ENCODE results near the gene TXNL4A. TPM values are rescaled to one million over a fixed set of nuclear protein-coding genes. Genes with fewer than 3 reads are reported as not detected.

Gene TXNL4A
- polyA plus RNA-seq, 1 of the 3 experiments (the other 2 are of a cell fraction) = 158 TPM

DNA sequence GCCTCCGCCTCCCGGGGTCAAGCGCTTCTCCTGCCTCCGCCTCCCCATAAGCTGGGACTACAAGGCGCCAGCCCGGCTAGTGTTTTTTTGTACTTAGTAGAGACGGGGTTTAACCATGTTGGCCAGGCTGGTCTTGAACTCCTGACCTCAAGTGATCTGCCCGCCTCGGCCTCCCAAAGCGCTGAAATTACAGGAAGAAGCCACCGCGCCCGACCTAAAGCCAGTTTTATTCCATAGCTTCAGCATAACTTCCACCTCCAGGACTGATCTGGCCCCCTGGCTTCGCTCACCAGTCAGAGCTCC lies 783 bp upstream of the TXNL4A start:
- H3K4me1 ChIP-seq (ENCODE audit: control insufficient read depth in 1 of 2, insufficient read depth in 2 of 2, low read depth in 1 of 2, low read length in 1 of 2) = peaks cover 4 to 11% of the 10 kb centered on the region in 2 experiments; a peak in 2 of 4 replicates
- H2AFZ ChIP-seq (ENCODE audit: low read depth) = peak overlapping the region; percentile 94
- peaks cover 2 to 18% of the 10 kb centered on the region in 2 experiments for H3K36me3 ChIP-seq (replicated peaks in 1 of 2; ENCODE audit: control insufficient read depth in 1 of 2, insufficient read depth in 2 of 2, low read length in 1 of 2)
- 65% methylated on average over 14 of the region's 14 CpGs for WGBS (ENCODE audit: low lambda C conversion rate)
- H3K9ac ChIP-seq = peak overlapping the region; percentile 90; the same call in 1 of the 2 replicates
- ChIA-PET POLR2A (interaction anchor here (0.7 to 1.0 kb wide), 2 partner anchors 37 to 167 kb away, joined by 4 read pairs; no protein-coding TSS in a partner anchor), CTCF (interaction anchor here (1.1 to 1.7 kb wide), 2 partner anchors 13 to 22 kb away, joined by 3 to 4 read pairs; no protein-coding TSS in a partner anchor)
- H3K4me2 ChIP-seq = peak overlapping the region; percentile 97
- no peak for DNase-seq
- peaks cover 14% of the 10 kb centered on the region for H3F3A ChIP-seq (replicated peaks; ENCODE audit: insufficient read depth)
- H3K9me2 ChIP-seq = no peaks in the 10 kb centered on the region
- TF ChIP-seq REST (IDR thresholded peaks at IDR 0.05; ENCODE audit: low read depth, low read length) (no peak), MXI1 (IDR thresholded peaks at IDR 0.05; ENCODE audit: low read depth, low read length) (no peak), GATA2 (CRISPR knock-in tag; IDR thresholded peaks at IDR 0.05) (no peak), NRF1 (IDR thresholded peaks at IDR 0.05; ENCODE audit: low read depth, low read length) (no peak), TAF1 (IDR thresholded peaks at IDR 0.05; ENCODE audit: borderline replicate concordance, low read depth, low read length) (no peak), TCF12 (IDR thresholded peaks at IDR 0.05) (no peak), JUND (IDR thresholded peaks at IDR 0.05) (no peak), ELF1 (IDR thresholded peaks at IDR 0.05) (no peak), FOXM1 (IDR thresholded peaks at IDR 0.05; ENCODE audit: low read depth) (no peak), CHD2 (IDR thresholded peaks at IDR 0.05; ENCODE audit: low read length, partially characterized antibody) (no peak), IRF3 (IDR thresholded peaks at IDR 0.05; ENCODE audit: low read depth, low read length) (no peak), RXRA (IDR thresholded peaks at IDR 0.05; ENCODE audit: borderline replicate concordance, low read depth) (no peak), YY1 (IDR thresholded peaks at IDR 0.05; ENCODE audit: low read depth) (no peak)
- TF ChIP-seq, protein P1, sequence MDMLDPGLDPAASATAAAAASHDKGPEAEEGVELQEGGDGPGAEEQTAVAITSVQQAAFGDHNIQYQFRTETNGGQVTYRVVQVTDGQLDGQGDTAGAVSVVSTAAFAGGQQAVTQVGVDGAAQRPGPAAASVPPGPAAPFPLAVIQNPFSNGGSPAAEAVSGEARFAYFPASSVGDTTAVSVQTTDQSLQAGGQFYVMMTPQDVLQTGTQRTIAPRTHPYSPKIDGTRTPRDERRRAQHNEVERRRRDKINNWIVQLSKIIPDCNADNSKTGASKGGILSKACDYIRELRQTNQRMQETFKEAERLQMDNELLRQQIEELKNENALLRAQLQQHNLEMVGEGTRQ (IDR thresholded peaks at IDR 0.05; ENCODE audit: borderline replicate concordance, low read depth, low read length) = no peak
- peaks cover 34% of the 10 kb centered on the region for H4K20me1 ChIP-seq (ENCODE audit: insufficient read depth)
- H3K27me3 ChIP-seq (ENCODE audit: insufficient read depth) = no peaks in the 10 kb centered on the region
- no peaks in the 10 kb centered on the region for H3K9me3 ChIP-seq
- H3K4me3 ChIP-seq (ENCODE audit: low read depth in 2 of 2, low read length in 1 of 2) = peak overlapping the region; percentile 74 to 97
- H3K79me2 ChIP-seq (ENCODE audit: insufficient read depth) = peaks cover 41% of the 10 kb centered on the region
- peak overlapping the region in 1 of 2 experiments; percentile 85; a peak in 2 of 4 replicates for H3K27ac ChIP-seq (ENCODE audit: low read depth in 2 of 2, low read length in 1 of 2)

Measured in SK-N-SH (cell line).